Body of pancreas (tissue), 4 donors: Measurements from ENCODE around the gene MAPK7. TPM values are rescaled to one million over a fixed set of nuclear protein-coding genes. Genes with fewer than 3 reads are reported as not detected.

ENCODE experiments used
- ATAC-seq: fragments of 150-250 bp; one replicate; pipeline ENCODE4 v1.9.1; 2016
- DNase-seq, 4 donors: peaks; one replicate each; pipeline ENCODE4 v3.0.0-alpha.2; 2019
- H3K27ac ChIP-seq, 4 donors: fragments of 200-600 bp; sonication (generic); 1 replicate in 3 of 4; 2 replicates in 1 of 4; pipeline versions ENCODE4 v1.5.1 to v1.6.1; 2016 to 2019; ENCODE audit warnings: mild to moderate bottlenecking in 1 of 4, mixed read lengths in 1 of 4, moderate library complexity in 1 of 4
- H3K27me3 ChIP-seq, 2 donors: fragments of 200-600 bp; sonication (generic); one replicate each; pipeline ENCODE4 v1.6.0; 2016; ENCODE audit warnings: mild to moderate bottlenecking in 1 of 2
- H3K36me3 ChIP-seq, 2 donors: fragments of 200-600 bp; sonication (generic); replicated peaks in 1 of 2; 2 replicates each; pipeline ENCODE4 v1.5.1; 2016; ENCODE audit warnings: low read depth in 2 of 2; ENCODE audit not compliant: insufficient read depth in 1 of 2
- H3K4me1 ChIP-seq: fragments of 200-600 bp; sonication (generic); one replicate; pipeline ENCODE4 v1.6.0; 2016
- H3K4me3 ChIP-seq, 2 donors: fragments of 200-600 bp; sonication (generic); 1 replicate in 1 of 2; 2 replicates in 1 of 2; pipeline ENCODE4 v1.5.1; 2016 to 2019
- H3K9me3 ChIP-seq, 3 donors: fragments of 200-600 bp; sonication (generic); 1 replicate in 2 of 3; 2 replicates in 1 of 3; pipeline ENCODE4 v1.5.1; 2016
- CTCF ChIP-seq, 7 experiments: fragments of 450-650 bp in 4 of 7; fragments of 200-600 bp in 3 of 7; sonication (generic) in 3 of 7; IDR thresholded peaks; one replicate each; pipeline ENCODE4 v1.5.1; 2016 to 2019; ENCODE audit warnings: antibody characterized with exemption in 7 of 7
- POLR2A ChIP-seq, 3 donors: fragments of 450-650 bp; IDR thresholded peaks; one replicate each; pipeline ENCODE4 v1.6.1; 2016; ENCODE audit warnings: antibody characterized with exemption in 3 of 3, mild to moderate bottlenecking in 2 of 3
- WGBS, 2 donors: methylation state at CpG; one replicate each; pipeline ENCODE4 v1.1.5; 2017; 5-methylcytosine and 5-hydroxymethylcytosine counted together
- intact Hi-C: fragments of 100-400 bp; cut with DNase I; formaldehyde crosslinking; loops from one replicate; pipeline ENCODE4 v1.15.1; 2023
- total RNA-seq, 2 donors: library from RNA; depleted of rRNA; stranded (reverse); fragments of >200 nt; gene quantifications; one replicate each; pipeline ENCODE4 v1.1.0, GENCODE V29; 2016

The MAPK7 gene
- total RNA-seq, 2 donors from 2014 or later = 10.1 to 29.3 TPM

GRCh38 chr17:19364699-19365498 is 13.4 kb upstream of the MAPK7 start:
- Histone ChIP-seq H3K4me1 (peaks cover 26% of the 10 kb centered on the region), H3K9me3 (no peaks in the 10 kb centered on the region), H3K36me3 (no peaks in the 10 kb centered on the region), H3K27me3 (no peaks in the 10 kb centered on the region), H3K27ac (no peak overlapping the region), H3K4me3 (no peak overlapping the region)
- no peak for TF ChIP-seq POLR2A (IDR thresholded peaks at IDR 0.05)
- TF ChIP-seq CTCF (IDR thresholded peaks at IDR 0.05) = no peak
- intact Hi-C loops = loop anchor here (5.0 kb wide), 1 partner anchor 82 kb away; no protein-coding TSS in a partner anchor
- ATAC-seq = no peak
- WGBS, 2 donors = 45 to 65% methylated on average over 4 to 14 of the region's 14 CpGs
- no peak for DNase-seq

- WGBS, 2 donors = 92 to 94% methylated on average over 3 to 4 of the region's 4 CpGs
- intact Hi-C loops = loop anchor here (5.0 kb wide), 1 partner anchor 82 kb away; no protein-coding TSS in a partner anchor
- Histone ChIP-seq H3K27ac (no peak overlapping the region), H3K9me3 (no peaks in the 10 kb centered on the region), H3K27me3 (no peaks in the 10 kb centered on the region), H3K36me3 (no peaks in the 10 kb centered on the region), H3K4me1 (peaks cover 26% of the 10 kb centered on the region), H3K4me3 (no peak overlapping the region)
- TF ChIP-seq CTCF (IDR thresholded peaks at IDR 0.05) (no peak), POLR2A (IDR thresholded peaks at IDR 0.05) (no peak)
- no peak for DNase-seq
- ATAC-seq = no peak
Observed at GRCh38 chr17:19365499-19365817, 12.8 kb upstream of the MAPK7 start.

- DNase-seq (no peak), ATAC-seq (no peak)
- 65 to 87% methylated on average over 6 to 9 of the region's 9 CpGs for WGBS, 2 donors
- Histone ChIP-seq H3K36me3 (no peaks in the 10 kb centered on the region), H3K27ac (no peak overlapping the region), H3K27me3 (no peaks in the 10 kb centered on the region), H3K9me3 (no peaks in the 10 kb centered on the region), H3K4me1 (peaks cover 26% of the 10 kb centered on the region), H3K4me3 (no peak overlapping the region)
- intact Hi-C loops = loop anchor here (5.0 kb wide), 1 partner anchor 81 kb away; no protein-coding TSS in a partner anchor
- no peak for TF ChIP-seq CTCF (IDR thresholded peaks at IDR 0.05)
- no peak for TF ChIP-seq POLR2A (IDR thresholded peaks at IDR 0.05)
Observed at GRCh38 chr17:19365833-19366636, 12.3 kb upstream of the MAPK7 start.

GRCh38 chr17:19366637-19366972 is 11.7 kb upstream of the MAPK7 start:
- DNase-seq (no peak), ATAC-seq (no peak)
- H3K36me3 ChIP-seq = no peaks in the 10 kb centered on the region
- WGBS, 2 donors = 80 to 81% methylated on average over 5 of the region's 5 CpGs
- H3K27ac ChIP-seq = no peak overlapping the region
- TF ChIP-seq CTCF (IDR thresholded peaks at IDR 0.05) (no peak), POLR2A (IDR thresholded peaks at IDR 0.05) (no peak)
- H3K4me1 ChIP-seq = peaks cover 20% of the 10 kb centered on the region
- H3K27me3 ChIP-seq = no peaks in the 10 kb centered on the region
- H3K4me3 ChIP-seq = no peak overlapping the region
- H3K9me3 ChIP-seq = no peaks in the 10 kb centered on the region
- intact Hi-C loops = loop anchor here (5.0 kb wide), 1 partner anchor 81 kb away; no protein-coding TSS in a partner anchor
